Activated T-helper 2 cell treated with anti-CD3 and anti-CD28 coated beads, Interferon-gamma antibody, Interleukin-2, Interleukin-4, amounts not matched to agents 10 μg/mL and 5 μg/mL and 100 μg/mL, durations not matched to agents 14 hours and 24 hours and 36 hours (primary cell): ENCODE data around the gene STAT4. TPM values are rescaled to one million over a fixed set of nuclear protein-coding genes. Genes with fewer than 3 reads are reported as not detected.

Experiments
- DNase-seq: peaks from one replicate; pipeline ENCODE4 v3.0.0; 2021; ENCODE audit warnings: low spot score
- H3K27ac Mint-ChIP-seq: one replicate; pipeline ENCODE4 v1.8.0; 2021; ENCODE audit warnings: mixed read lengths
- H3K27me3 Mint-ChIP-seq: one replicate; pipeline ENCODE4 v1.8.0; 2021; ENCODE audit warnings: low read depth, mixed read lengths
- H3K36me3 Mint-ChIP-seq: one replicate; pipeline ENCODE4 v1.8.0; 2021; ENCODE audit warnings: low read depth, mixed read lengths
- H3K4me1 Mint-ChIP-seq: one replicate; pipeline ENCODE4 v1.8.0; 2021; ENCODE audit warnings: low read depth, mixed read lengths
- H3K4me3 Mint-ChIP-seq: one replicate; pipeline ENCODE4 v1.8.0; 2021; ENCODE audit warnings: low read depth, mild to moderate bottlenecking, moderate library complexity, mixed read lengths
- H3K9me3 Mint-ChIP-seq: one replicate; pipeline ENCODE4 v1.8.0; 2021; ENCODE audit warnings: mixed read lengths
- intact Hi-C: fragments of 100-400 bp; cut with micrococcal nuclease; formaldehyde crosslinking; loops from one replicate; pipeline ENCODE4 v1.15.1; 2023
- total RNA-seq: library from RNA; stranded (reverse); gene quantifications from 2 replicates; pipeline ENCODE4 v1.2.3, GENCODE V29; 2022

Gene STAT4
- total RNA-seq, 1 donor from 2014 or later: 96.9 TPM

- H3K36me3 Mint-ChIP-seq: peaks cover 80% of the 10 kb centered on the region
- H3K4me1 Mint-ChIP-seq: peaks cover 74% of the 10 kb centered on the region
- H3K27me3 Mint-ChIP-seq: no peaks in the 10 kb centered on the region
- H3K4me3 Mint-ChIP-seq: peak overlapping the region; percentile 76
- no peak for DNase-seq
- H3K9me3 Mint-ChIP-seq: no peaks in the 10 kb centered on the region
- intact Hi-C loops: loop anchor here (1.0 to 5.0 kb wide), 4 partner anchors 9 to 612 kb away; partner anchors contain the start of gene NABP1
- peak overlapping the region; percentile 80 for H3K27ac Mint-ChIP-seq
Measured at GRCh38 chr2:191065785-191066184, 85.0 kb downstream of the STAT4 start.

GRCh38 chr2:191064590-191064989 is 86.2 kb downstream of the STAT4 start:
- DNase-seq: peak; percentile 53
- peak overlapping the region; percentile 95 for H3K27ac Mint-ChIP-seq
- intact Hi-C loops: loop anchor here (1.0 to 5.0 kb wide), 2 partner anchors 42 to 50 kb away; no protein-coding TSS in a partner anchor

GRCh38 chr2:191063584-191063983 is 87.2 kb downstream of the STAT4 start:
- Mint-ChIP-seq H3K27ac (peak overlapping the region; percentile 61), H3K27me3 (no peaks in the 10 kb centered on the region), H3K9me3 (no peaks in the 10 kb centered on the region), H3K36me3 (peaks cover 84% of the 10 kb centered on the region), H3K4me3 (peak overlapping the region; percentile 68), H3K4me1 (peaks cover 68% of the 10 kb centered on the region)
- intact Hi-C loops: loop anchor here (5.0 kb wide), 1 partner anchor 41 kb away; no protein-coding TSS in a partner anchor
- DNase-seq: no peak

More at GRCh38 chr2:191064590-191064989, 86.2 kb downstream of the STAT4 start:
- H3K4me1 Mint-ChIP-seq: peaks cover 70% of the 10 kb centered on the region
- peak overlapping the region; percentile 94 for H3K4me3 Mint-ChIP-seq
- no peaks in the 10 kb centered on the region for H3K9me3 Mint-ChIP-seq
- H3K36me3 Mint-ChIP-seq: peaks cover 80% of the 10 kb centered on the region
- no peaks in the 10 kb centered on the region for H3K27me3 Mint-ChIP-seq

GRCh38 chr2:191061381-191061980 is 89.3 kb downstream of the STAT4 start:
- H3K36me3 Mint-ChIP-seq: peaks cover 76% of the 10 kb centered on the region
- peak overlapping the region; percentile 4 for H3K4me3 Mint-ChIP-seq
- H3K27ac Mint-ChIP-seq: peak overlapping the region; percentile 83
- no peaks in the 10 kb centered on the region for H3K27me3 Mint-ChIP-seq
- H3K9me3 Mint-ChIP-seq: no peaks in the 10 kb centered on the region
- peaks cover 57% of the 10 kb centered on the region for H3K4me1 Mint-ChIP-seq
- intact Hi-C loops: loop anchor here (5.0 kb wide), 1 partner anchor 39 kb away; no protein-coding TSS in a partner anchor
- DNase-seq: no peak

- Mint-ChIP-seq H3K27ac (peak overlapping the region; percentile 26), H3K4me1 (peaks cover 61% of the 10 kb centered on the region), H3K36me3 (peaks cover 71% of the 10 kb centered on the region), H3K9me3 (no peaks in the 10 kb centered on the region), H3K27me3 (no peaks in the 10 kb centered on the region), H3K4me3 (no peak overlapping the region)
- intact Hi-C loops: no loop called here
- no peak for DNase-seq
Measured at GRCh38 chr2:191059308-191059707, 91.5 kb downstream of the STAT4 start.

DNA sequence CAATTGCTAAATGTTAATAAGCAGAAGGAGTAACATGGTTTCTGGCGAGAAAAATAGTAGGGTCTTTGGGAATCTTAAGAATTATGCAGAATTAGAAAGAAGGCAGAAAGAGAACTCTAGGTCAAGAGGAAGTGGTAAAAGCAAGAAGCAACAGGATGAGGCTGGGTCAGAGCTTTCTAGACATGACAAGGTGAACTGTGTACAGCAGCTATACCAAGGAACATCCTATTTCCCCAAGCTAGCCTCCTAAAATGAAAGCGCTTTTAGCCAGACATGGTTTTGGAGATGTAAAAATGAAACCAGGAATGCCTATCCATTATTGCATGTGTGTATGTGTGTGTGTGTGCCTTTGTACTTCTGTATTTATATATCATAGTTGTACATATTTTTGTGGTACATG is 94.6 kb downstream of the STAT4 start:
- Mint-ChIP-seq H3K27ac (peak overlapping the region; percentile 81), H3K36me3 (peaks cover 50% of the 10 kb centered on the region), H3K4me3 (no peak overlapping the region), H3K9me3 (no peaks in the 10 kb centered on the region), H3K27me3 (no peaks in the 10 kb centered on the region), H3K4me1 (peaks cover 37% of the 10 kb centered on the region)
- intact Hi-C loops: loop anchor here (1.0 to 2.0 kb wide), 2 partner anchors 10 to 59 kb away; no protein-coding TSS in a partner anchor
- no peak for DNase-seq

GRCh38 chr2:191053256-191053655 is 97.5 kb downstream of the STAT4 start:
- H3K27ac Mint-ChIP-seq: peak overlapping the region; percentile 32
- H3K9me3 Mint-ChIP-seq: no peaks in the 10 kb centered on the region
- no peak overlapping the region for H3K4me3 Mint-ChIP-seq
- intact Hi-C loops: loop anchor here (5.0 kb wide), 1 partner anchor 469 kb away; no protein-coding TSS in a partner anchor
- H3K36me3 Mint-ChIP-seq: peaks cover 43% of the 10 kb centered on the region
- no peak for DNase-seq
- no peaks in the 10 kb centered on the region for H3K27me3 Mint-ChIP-seq
- H3K4me1 Mint-ChIP-seq: peaks cover 24% of the 10 kb centered on the region

- no peak for DNase-seq
Measured at GRCh38 chr2:191051825-191052778, 98.7 kb downstream of the STAT4 start.

GRCh38 chr2:191051177-191051576 is 99.6 kb downstream of the STAT4 start:
- Mint-ChIP-seq H3K4me1 (peaks cover 14% of the 10 kb centered on the region), H3K36me3 (peaks cover 45% of the 10 kb centered on the region), H3K27ac (no peak overlapping the region), H3K27me3 (no peaks in the 10 kb centered on the region), H3K9me3 (no peaks in the 10 kb centered on the region), H3K4me3 (no peak overlapping the region)
- intact Hi-C loops: loop anchor here (5.0 kb wide), 1 partner anchor 471 kb away; no protein-coding TSS in a partner anchor
- DNase-seq: no peak

More at GRCh38 chr2:191051825-191052778, 98.7 kb downstream of the STAT4 start:
- Mint-ChIP-seq H3K4me1 (peaks cover 21% of the 10 kb centered on the region), H3K36me3 (peaks cover 45% of the 10 kb centered on the region), H3K9me3 (no peaks in the 10 kb centered on the region), H3K27ac (no peak overlapping the region), H3K27me3 (no peaks in the 10 kb centered on the region), H3K4me3 (no peak overlapping the region)
- intact Hi-C loops: loop anchor here (1.0 to 5.0 kb wide), 3 partner anchors 99 to 470 kb away; no protein-coding TSS in a partner anchor

GRCh38 chr2:191050640-191050987 is 100.2 kb downstream of the STAT4 start:
- Mint-ChIP-seq H3K9me3 (no peaks in the 10 kb centered on the region), H3K36me3 (peaks cover 47% of the 10 kb centered on the region), H3K27ac (peak overlapping the region; percentile 14), H3K27me3 (no peaks in the 10 kb centered on the region), H3K4me1 (peaks cover 10% of the 10 kb centered on the region), H3K4me3 (no peak overlapping the region)
- no peak for DNase-seq
- intact Hi-C loops: loop anchor here (5.0 kb wide), 1 partner anchor 472 kb away; no protein-coding TSS in a partner anchor

- Mint-ChIP-seq H3K36me3 (peaks cover 54% of the 10 kb centered on the region), H3K27me3 (no peaks in the 10 kb centered on the region), H3K4me3 (no peak overlapping the region), H3K27ac (no peak overlapping the region), H3K4me1 (peaks cover 10% of the 10 kb centered on the region), H3K9me3 (no peaks in the 10 kb centered on the region)
- intact Hi-C loops: loop anchor here (5.0 kb wide), 1 partner anchor 472 kb away; no protein-coding TSS in a partner anchor
- DNase-seq: no peak
Measured at GRCh38 chr2:191049728-191050639, 100.8 kb downstream of the STAT4 start.

DNA sequence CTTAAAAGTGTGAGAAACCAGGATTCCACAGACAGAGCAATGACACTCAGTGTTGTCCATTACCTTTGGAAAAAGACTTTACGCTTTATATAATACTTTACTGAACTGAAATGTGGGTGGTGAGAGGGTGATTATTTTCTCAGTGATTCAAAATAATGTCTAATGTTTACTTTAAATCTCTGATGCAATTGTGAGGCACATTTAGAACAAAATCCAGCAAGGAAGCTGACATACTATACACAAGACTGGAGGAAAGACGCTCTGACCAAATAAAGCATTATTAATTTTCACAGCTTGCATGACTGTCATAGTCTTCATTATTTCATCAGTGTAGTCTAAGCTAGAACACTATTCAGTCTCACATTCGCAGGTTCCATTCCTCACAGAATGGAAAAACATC is 102.7 kb downstream of the STAT4 start:
- H3K27ac Mint-ChIP-seq: no peak overlapping the region
- H3K4me1 Mint-ChIP-seq: peaks cover 3% of the 10 kb centered on the region
- H3K36me3 Mint-ChIP-seq: peaks cover 59% of the 10 kb centered on the region
- no peaks in the 10 kb centered on the region for H3K27me3 Mint-ChIP-seq
- DNase-seq: no peak
- H3K9me3 Mint-ChIP-seq: peaks cover 9% of the 10 kb centered on the region
- intact Hi-C loops: no loop called here
- H3K4me3 Mint-ChIP-seq: no peak overlapping the region
